Measurements from ENCODE around the gene VAV3.

- TF ChIP-seq CTCF (optimal IDR thresholded peaks at IDR 0.05 in 1 of 3, IDR thresholded peaks at IDR 0.05 in 1 of 3, conservative IDR thresholded peaks at IDR 0.05 in 1 of 3; ENCODE audit: extremely low read depth in 1 of 3, insufficient read depth in 2 of 3, low read length in 3 of 3) (no peak), EZH2 (IDR thresholded peaks at IDR 0.05; ENCODE audit: low read length) (no peak)
Observed at GRCh38 chr1:107795441-107795840, 169.5 kb downstream of the VAV3 start.
